Endothelial cell of umbilical vein (primary cell): ENCODE measurements around the gene VAV3. TPM values are rescaled to one million over a fixed set of nuclear protein-coding genes. Genes with fewer than 3 reads are reported as not detected.

Source experiments
- BruUV-seq: library from RNA; stranded (reverse); fragments of 400-500 nt; replicated peaks from 2 replicates; lab custom pipeline; 2021; lab: Mats Ljungman, UMichigan
- CTCF ChIA-PET: fragments of 300-600, 350-600 bp; sonication (Branson Sonifier 250); formaldehyde crosslinking; loops from one replicate; lab custom pipeline; 2021; ENCODE audit warnings: antibody characterized with exemption, inconsistent platforms; lab: Charles Lee
- POLR2A ChIA-PET: fragments of 300-600, 350-600 bp; sonication (Branson Sonifier 250); formaldehyde crosslinking; loops from one replicate; lab custom pipeline; 2021; ENCODE audit warnings: antibody characterized with exemption, inconsistent platforms; lab: Charles Lee
- DNase-seq: peaks from one replicate; pipeline ENCODE4 v3.0.0-alpha.2; 2011; ENCODE audit warnings: low read depth, low spot score
- FAIRE-seq: peaks from 2 replicates; lab custom pipeline; 2011; peaks lifted over from hg19 to GRCh38; lab: Jason Lieb, UNC
- H2AFZ ChIP-seq: 2 replicates; pipeline ENCODE4 v1.6.0; 2012; ENCODE audit warnings: low read depth, low read length, control low read depth, inconsistent platforms
- H3K27ac ChIP-seq: 2 replicates; pipeline ENCODE4 v1.5.1; 2011; ENCODE audit warnings: low read depth, mild to moderate bottlenecking, control low read depth, low read length, moderate library complexity; ENCODE audit not compliant: insufficient read depth
- H3K27me3 ChIP-seq, 2 experiments: 2 replicates each; pipeline versions ENCODE4 v1.6.0 to v1.6.1; 2011; ENCODE audit warnings: low read length in 2 of 2, mixed read lengths in 1 of 2; ENCODE audit not compliant: control insufficient read depth in 2 of 2, insufficient read depth in 2 of 2
- H3K36me3 ChIP-seq, 2 experiments: 2 replicates in 1 of 2; 3 replicates in 1 of 2; pipeline ENCODE4 v1.5.1; 2011; ENCODE audit warnings: low read length in 2 of 2, mild to moderate bottlenecking in 1 of 2, moderate library complexity in 1 of 2; ENCODE audit not compliant: control insufficient read depth in 2 of 2, insufficient read depth in 2 of 2; ENCODE audit errors: extremely low read depth in 1 of 2
- H3K4me1 ChIP-seq: 3 replicates; pipeline ENCODE4 v1.5.1; 2011; ENCODE audit warnings: mild to moderate bottlenecking, low read length; ENCODE audit not compliant: control insufficient read depth, insufficient read depth; ENCODE audit errors: extremely low read depth
- H3K4me2 ChIP-seq: 2 replicates; pipeline ENCODE4 v1.6.1; 2011; ENCODE audit warnings: low read length, control low read depth, mixed read lengths; ENCODE audit not compliant: insufficient read depth
- H3K4me3 ChIP-seq, 3 experiments: fragments of 200-600 bp in 1 of 3; sonication (generic), shearing (Covaris generic) in 1 of 3; replicated peaks in 1 of 3; 2 replicates each; pipeline ENCODE4 v1.5.1; 2011 to 2016; ENCODE audit warnings: control low read depth in 3 of 3, low read length in 3 of 3, mild to moderate bottlenecking in 2 of 3, inconsistent platforms in 1 of 3, low read depth in 1 of 3, moderate library complexity in 1 of 3; ENCODE audit not compliant: insufficient read depth in 1 of 3
- H3K79me2 ChIP-seq: 2 replicates; pipeline ENCODE4 v1.6.0; 2012; ENCODE audit warnings: low read length, inconsistent platforms; ENCODE audit not compliant: control insufficient read depth, insufficient read depth
- H3K9ac ChIP-seq: replicated peaks from 2 replicates; pipeline ENCODE3; 2011; ENCODE audit warnings: low read length, control low read depth; ENCODE audit not compliant: insufficient read depth; ENCODE audit errors: extremely low read depth
- H3K9me1 ChIP-seq: replicated peaks from 3 replicates; pipeline ENCODE4 v1.6.0; 2011; ENCODE audit warnings: mild to moderate bottlenecking, low read length; ENCODE audit not compliant: control insufficient read depth, insufficient read depth; ENCODE audit errors: extremely low read depth
- H3K9me3 ChIP-seq: replicated peaks from 2 replicates; pipeline ENCODE4 v1.5.1; 2012; ENCODE audit warnings: low read length, inconsistent platforms; ENCODE audit not compliant: control insufficient read depth, insufficient read depth
- H4K20me1 ChIP-seq: replicated peaks from 2 replicates; pipeline ENCODE3; 2011; ENCODE audit warnings: mild to moderate bottlenecking, low read length; ENCODE audit not compliant: control insufficient read depth, insufficient read depth; ENCODE audit errors: extremely low read depth
- CTCF ChIP-seq, 2 donors: IDR thresholded peaks; 1 replicate in 1 of 2; 2 replicates in 1 of 2; pipeline ENCODE4 v1.5.1; 2011; ENCODE audit warnings: low read length in 2 of 2, mild to moderate bottlenecking in 2 of 2, moderate library complexity in 2 of 2, control low read depth in 1 of 2, inconsistent platforms in 1 of 2, low read depth in 1 of 2; ENCODE audit not compliant: insufficient read depth in 1 of 2; ENCODE audit errors: extremely low read depth in 1 of 2
- EZH2 ChIP-seq: IDR thresholded peaks from 2 replicates; pipeline ENCODE4 v1.6.1; 2012; ENCODE audit warnings: borderline replicate concordance, low read depth, mild to moderate bottlenecking, moderate library complexity, low read length, inconsistent platforms; ENCODE audit not compliant: severe bottlenecking
- FOS ChIP-seq: IDR thresholded peaks from 2 replicates; pipeline ENCODE4 v1.6.1; 2011; ENCODE audit warnings: mild to moderate bottlenecking, low read length, moderate library complexity, borderline replicate concordance; ENCODE audit not compliant: insufficient read depth
- GATA2 ChIP-seq: IDR thresholded peaks from 2 replicates; pipeline ENCODE4 v1.7.0; 2011; ENCODE audit warnings: low read depth, mild to moderate bottlenecking, moderate library complexity, mixed read lengths, low read length; ENCODE audit not compliant: insufficient read length, insufficient read depth
- JUN ChIP-seq: IDR thresholded peaks from 2 replicates; pipeline ENCODE4 v1.6.1; 2011; ENCODE audit warnings: borderline replicate concordance, low read depth; ENCODE audit not compliant: insufficient read length, insufficient read depth
- MAX ChIP-seq: IDR thresholded peaks from 2 replicates; pipeline ENCODE4 v1.6.1; 2011; ENCODE audit not compliant: insufficient read depth, insufficient read length
- MYC ChIP-seq: IDR thresholded peaks from one replicate; pipeline ENCODE4 v1.6.1; 2011; ENCODE audit warnings: mild to moderate bottlenecking, low read depth, low read length
- POLR2A ChIP-seq: IDR thresholded peaks from 2 replicates; pipeline ENCODE4 v1.6.1; 2012; ENCODE audit warnings: low read depth, mild to moderate bottlenecking, control low read depth, low read length
- POLR2AphosphoS5 ChIP-seq: IDR thresholded peaks from 2 replicates; pipeline ENCODE4 v1.6.1; 2012; ENCODE audit warnings: low read depth, mild to moderate bottlenecking, control low read depth, low read length, moderate library complexity; ENCODE audit not compliant: insufficient read depth
- dilution Hi-C: fragments of 300-500 bp; cut with MboI; formaldehyde crosslinking; loops from one replicate; pipeline ENCODE4 v1.15.0; 2019; ENCODE audit warnings: low sequenced_read_pairs; ENCODE audit not compliant: extremely low pct_ligation_motif_present
- intact Hi-C: fragments of 100-400 bp; cut with micrococcal nuclease; formaldehyde crosslinking; loops from one replicate; pipeline ENCODE4 v1.10.0; 2022
- polyA plus RNA-seq, 4 experiments: library from polyadenylated mRNA; depleted of rRNA in 3 of 4; stranded (reverse) in 3 of 4; unstranded in 1 of 4; fragments of >200 nt; gene quantifications; 2 replicates each; pipeline versions ENCODE4 v1.2.1 to v1.2.3, GENCODE V29; 2011 to 2012; ENCODE audit warnings: missing spikeins in 1 of 4
- total RNA-seq: library from RNA; stranded (reverse); gene quantifications from 2 replicates; pipeline ENCODE4 v1.2.3, GENCODE V29; 2021

Gene VAV3
- total and polyA plus RNA-seq, 2 donors (not counting 3 experiments of a cell fraction or from before 2014, with no cell fraction given) = 0.18 to 1.5 TPM

DNA sequence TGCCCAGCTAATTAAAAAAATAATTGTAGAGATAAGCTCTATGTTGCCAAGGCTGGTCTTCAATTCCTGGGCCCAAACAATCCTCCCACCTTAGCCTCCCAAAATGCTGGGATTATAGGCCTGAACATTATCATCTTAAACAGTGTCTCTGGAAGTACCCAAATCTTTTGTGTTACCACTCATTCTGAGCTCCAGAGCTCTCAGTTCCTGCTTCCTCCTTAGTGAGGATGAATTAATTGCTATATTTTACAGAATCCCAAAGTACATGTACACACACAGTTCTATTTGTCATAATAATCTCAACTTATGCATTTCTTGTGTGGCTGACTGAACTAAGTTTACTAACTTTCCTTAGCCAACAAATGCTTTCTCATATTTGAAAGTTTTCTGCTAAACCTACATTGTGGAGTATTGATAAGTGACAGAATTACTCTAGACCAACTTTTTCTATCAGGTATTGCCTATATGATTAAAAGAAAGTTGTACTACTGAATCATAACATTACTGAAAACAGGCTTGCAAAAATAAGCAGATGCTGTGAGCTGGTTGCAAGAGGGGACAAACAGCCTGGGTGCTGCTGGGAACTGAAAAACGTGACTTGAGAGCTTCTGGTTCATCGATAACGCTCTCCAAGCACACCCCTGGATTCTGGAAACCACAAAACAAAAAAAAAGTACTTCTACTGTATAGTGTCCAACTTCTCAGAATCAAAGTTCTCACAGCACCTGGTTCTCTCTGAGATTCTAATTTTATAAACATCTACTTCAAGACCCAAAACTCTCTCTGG, 15.3 kb downstream of the VAV3 start:
- BruUV-seq = no TSS peak
- Histone ChIP-seq H3K27ac (no peak overlapping the region), H4K20me1 (no peaks in the 10 kb centered on the region), H3K9me3 (no peaks in the 10 kb centered on the region), H3K9ac (no peak overlapping the region), H2AFZ (no peak overlapping the region), H3K4me3 (no peak overlapping the region), H3K4me2 (no peak overlapping the region), H3K27me3 (peaks cover 0 to 2% of the 10 kb centered on the region in 2 experiments), H3K4me1 (peaks cover 13% of the 10 kb centered on the region), H3K36me3 (no peaks in the 10 kb centered on the region), H3K79me2 (no peaks in the 10 kb centered on the region), H3K9me1 (no peaks in the 10 kb centered on the region)
- ChIA-PET POLR2A (no interaction called here), CTCF (no interaction called here)
- dilution Hi-C loops (no loop called here), intact Hi-C loops (no loop called here)
- DNase-seq = no peak
- no peak for FAIRE-seq
- no peak for TF ChIP-seq POLR2A
- TF ChIP-seq GATA2 = no peak
- TF ChIP-seq CTCF (IDR thresholded peaks at IDR 0.05; ENCODE audit: extremely low read depth in 1 of 2, insufficient read depth in 1 of 2, low read depth in 1 of 2, low read length in 2 of 2) = no peak
- no peak for TF ChIP-seq JUN
- no peak for TF ChIP-seq MYC
- no peak for TF ChIP-seq MAX
- TF ChIP-seq FOS = no peak
- no peak for TF ChIP-seq POLR2AphosphoS5
- TF ChIP-seq EZH2 = no peak
